Neural progenitor cell (in vitro differentiated cells): ENCODE measurements around the gene ZNF786.

Source experiments
- CTCF ChIP-seq: fragments of 200-600 bp; sonication (generic); IDR thresholded peaks from 2 replicates; pipeline ENCODE4 v1.5.1; 2017; ENCODE audit warnings: antibody characterized with exemption, mild to moderate bottlenecking
- EZH2 ChIP-seq: fragments of 200-600 bp; sonication (generic); IDR thresholded peaks from 2 replicates; pipeline ENCODE4 v1.6.1; 2017; ENCODE audit warnings: antibody characterized with exemption, mild to moderate bottlenecking, moderate library complexity
- EZH2phosphoT487 ChIP-seq: fragments of 200-600 bp; sonication (generic); IDR thresholded peaks from 2 replicates; pipeline ENCODE4 v1.6.1; 2017; ENCODE audit warnings: antibody characterized with exemption

- TF ChIP-seq CTCF: no peak
- no peak for TF ChIP-seq EZH2
- no peak for TF ChIP-seq EZH2phosphoT487
Observed at GRCh38 chr7:149031353-149031910, 59.1 kb downstream of the ZNF786 start.
